NCI-H2171 (cell line): ENCODE measurements around the gene SHBG.
A peak's percentile ranks its signal among the peaks of the same experiment; 100 is the strongest.

Experiments used
- DNase-seq: peaks from one replicate; lab custom pipeline; 2025; lab: John Stamatoyannopoulos, UW

Gene SHBG

DNA sequence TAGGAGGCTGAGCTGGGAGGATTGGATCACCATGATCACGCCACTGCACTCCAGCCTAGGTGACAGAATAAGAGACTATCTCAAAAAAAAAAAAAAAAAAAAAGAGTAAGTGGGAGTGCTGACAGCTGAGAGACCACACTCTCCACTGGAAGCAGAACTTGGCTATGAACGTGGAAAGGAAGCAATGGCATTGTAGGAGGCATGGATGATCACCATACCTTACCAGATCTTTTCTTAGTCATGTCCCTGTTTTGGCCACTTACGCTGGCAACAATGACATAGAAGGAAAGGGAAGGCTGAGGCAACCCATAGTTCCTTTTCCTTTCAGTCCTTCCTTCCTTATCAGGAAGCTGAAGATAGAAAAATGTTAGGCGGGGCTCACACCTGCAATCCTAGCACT lies 17.1 kb downstream of the SHBG start:
- no peak for DNase-seq

DNA sequence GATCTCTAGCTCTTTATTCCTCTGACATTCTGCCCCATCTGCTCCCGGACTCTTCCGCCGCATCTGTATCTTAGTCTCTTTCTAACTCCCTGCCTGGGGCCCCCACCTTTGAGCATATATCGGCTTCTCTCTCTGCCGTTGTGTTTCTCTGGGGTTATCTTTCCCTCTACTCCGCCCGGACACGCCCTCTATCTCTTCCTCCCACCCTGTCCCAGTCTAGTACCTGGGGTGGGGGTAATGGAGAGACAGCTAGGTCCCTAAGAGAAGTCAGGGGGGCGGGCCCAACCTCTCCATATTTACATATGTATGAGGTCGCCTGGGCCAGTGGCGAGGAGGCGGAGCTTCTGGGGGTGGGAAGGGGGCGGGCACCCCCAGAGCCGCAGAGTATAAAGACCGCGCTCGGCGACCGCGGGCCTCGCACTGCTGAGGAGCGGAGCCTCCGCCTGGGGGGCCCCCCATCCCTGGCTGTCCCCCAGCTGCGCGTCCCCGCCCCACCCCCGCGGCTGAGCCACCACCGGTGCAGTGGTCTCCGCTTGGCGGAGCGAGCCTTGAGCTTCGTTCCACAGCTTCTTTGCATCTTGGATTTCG lies 20.7 kb downstream of the SHBG start, which contains the start of gene ATP1B2:
TSS of gene ATP1B2 (plus strand) at position 418 of the 588 bp plus-strand sequence. CDS start 593 bp downstream, outside the sequence.
- peak; percentile 87 for DNase-seq

DNA sequence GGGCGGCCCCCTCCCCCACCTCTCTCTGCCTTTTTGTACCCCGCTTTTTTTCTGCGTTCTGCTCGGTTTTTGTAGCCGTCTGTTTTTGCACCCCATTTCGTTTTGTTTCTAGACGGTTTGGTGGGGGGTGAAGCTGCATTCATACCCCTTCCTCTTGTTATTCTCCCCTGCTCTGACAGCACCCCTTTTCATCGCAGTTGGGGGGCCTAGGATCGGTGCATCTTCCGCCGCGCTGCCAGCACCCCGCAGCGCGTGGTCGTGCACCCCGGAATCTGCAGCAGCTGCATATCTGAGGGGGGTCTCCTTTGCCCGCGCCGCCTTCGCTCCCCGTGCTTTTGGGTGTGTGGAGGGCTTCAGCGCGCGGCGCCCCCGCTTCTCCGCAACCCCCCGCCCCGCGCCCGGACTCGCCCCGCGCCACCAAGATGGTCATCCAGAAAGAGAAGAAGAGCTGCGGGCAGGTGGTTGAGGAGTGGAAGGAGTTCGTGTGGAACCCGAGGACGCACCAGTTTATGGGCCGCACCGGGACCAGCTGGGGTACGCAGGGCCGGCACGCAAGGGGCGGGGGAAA lies 21.2 kb downstream of the SHBG start:
- no peak for DNase-seq

DNA sequence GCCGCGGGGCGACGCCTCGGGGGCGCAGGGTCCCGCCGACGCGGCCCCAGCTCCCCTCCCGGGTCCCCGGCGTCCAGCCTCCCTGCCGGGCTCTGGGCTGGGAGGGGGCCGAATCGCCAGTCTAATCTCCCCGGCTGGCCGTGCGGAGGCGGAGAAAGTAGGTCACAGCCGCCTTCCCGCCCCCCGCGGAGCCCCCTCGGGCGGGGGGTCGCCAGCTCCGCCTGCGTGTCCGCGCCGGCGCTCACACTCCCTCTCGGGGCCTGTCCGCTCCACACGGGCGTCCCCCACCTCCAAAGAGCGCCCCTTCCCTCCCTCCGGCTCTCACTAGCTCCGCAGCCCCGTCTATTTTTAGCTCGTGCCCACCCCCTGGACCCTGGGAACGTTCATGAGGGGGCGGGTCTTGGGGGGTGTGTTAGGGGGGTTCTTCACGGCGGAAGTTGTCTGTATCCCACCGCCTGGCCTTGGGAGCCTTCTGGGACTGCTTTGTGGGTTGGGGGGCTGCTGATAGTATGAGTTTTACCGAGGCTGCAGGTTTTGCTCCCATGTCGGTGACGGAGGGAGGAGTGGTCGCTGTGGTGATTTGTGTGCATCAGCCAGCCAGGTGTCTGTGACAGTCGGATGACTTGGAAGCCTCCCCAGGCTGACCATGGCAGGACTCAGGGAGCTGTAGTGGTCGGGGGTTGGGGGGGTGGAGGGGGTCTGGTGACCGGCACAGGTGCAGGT lies 21.9 kb downstream of the SHBG start:
- no peak for DNase-seq

DNA sequence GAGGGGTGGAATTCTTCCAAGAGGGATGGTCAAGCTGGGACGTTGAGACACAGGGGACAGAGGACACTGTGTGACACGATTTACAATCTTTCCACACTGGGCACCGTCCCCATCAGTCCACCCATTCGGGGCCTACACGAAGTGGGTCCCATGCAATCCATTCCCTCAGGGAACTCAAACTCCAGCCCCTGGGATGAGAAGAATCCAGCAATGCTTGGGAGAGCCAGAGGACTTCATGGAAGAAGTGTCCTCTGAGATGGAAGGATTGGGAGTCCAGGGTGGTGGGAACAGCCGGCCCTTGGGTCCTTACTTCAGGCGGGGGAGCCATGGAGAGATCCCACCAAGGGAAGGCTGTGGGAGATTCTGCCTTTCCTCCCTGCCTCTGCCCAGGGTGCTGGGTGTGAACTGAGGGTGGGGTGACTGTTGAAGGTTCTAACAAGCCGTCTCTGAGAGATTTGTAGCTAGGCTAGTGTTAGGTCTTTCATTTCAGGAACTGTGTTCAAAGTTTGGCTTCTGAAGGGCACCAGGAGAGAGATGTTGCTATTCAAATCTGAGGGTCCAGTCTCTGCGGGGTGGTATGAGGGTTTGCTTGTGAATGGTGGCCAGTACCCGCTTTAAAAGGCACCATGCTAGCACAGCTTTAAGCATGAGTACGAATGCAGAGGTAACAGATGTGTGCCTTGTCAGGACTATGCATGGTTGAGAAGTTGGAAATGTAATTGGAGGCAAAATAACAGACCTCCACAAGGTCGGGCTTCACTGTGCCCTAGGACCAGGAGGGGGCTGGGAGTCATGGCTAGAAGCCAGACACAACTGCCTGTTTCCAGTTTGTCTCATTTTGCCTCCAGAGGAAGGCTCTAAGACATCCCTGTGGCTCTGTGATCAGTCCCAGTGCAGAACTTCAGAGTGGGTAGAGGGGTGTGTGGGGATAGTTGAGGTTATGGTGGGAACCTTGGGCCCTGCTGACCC lies 22.7 kb downstream of the SHBG start:
- no peak for DNase-seq

DNA sequence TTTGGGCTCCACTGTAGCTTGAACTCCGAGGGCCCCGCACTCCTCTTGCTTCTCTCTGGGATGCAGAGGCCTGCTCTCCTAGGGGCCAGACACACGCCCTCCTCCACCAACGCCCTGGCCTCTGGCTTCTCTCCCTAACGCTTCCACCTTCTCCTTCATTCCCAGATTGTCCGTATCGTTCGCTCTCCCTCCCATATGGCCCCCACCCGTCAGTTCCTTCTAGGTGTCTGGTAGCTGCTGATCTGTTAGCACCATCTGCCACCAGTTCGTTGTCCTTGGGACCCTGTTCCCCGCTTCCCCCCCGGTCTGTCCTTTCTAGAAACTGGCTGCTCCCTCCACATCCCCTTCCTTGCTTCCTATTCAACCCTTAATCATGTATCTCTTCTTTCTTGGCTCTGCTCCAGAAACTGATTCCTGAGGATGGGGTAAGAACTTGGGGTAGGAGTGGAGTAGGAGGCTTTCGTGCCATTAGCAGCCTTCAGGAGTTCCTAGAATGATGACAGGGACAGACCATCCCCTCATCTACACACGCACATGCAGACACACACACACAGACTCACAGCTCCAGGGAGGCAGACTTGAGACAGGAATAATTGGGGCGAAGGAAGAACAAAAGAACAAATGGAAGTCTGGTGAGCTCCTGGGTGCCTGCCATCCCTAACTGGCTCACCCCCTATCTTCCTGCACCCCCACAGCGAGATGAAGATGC lies 25.1 kb downstream of the SHBG start:
- DNase-seq = no peak

DNA sequence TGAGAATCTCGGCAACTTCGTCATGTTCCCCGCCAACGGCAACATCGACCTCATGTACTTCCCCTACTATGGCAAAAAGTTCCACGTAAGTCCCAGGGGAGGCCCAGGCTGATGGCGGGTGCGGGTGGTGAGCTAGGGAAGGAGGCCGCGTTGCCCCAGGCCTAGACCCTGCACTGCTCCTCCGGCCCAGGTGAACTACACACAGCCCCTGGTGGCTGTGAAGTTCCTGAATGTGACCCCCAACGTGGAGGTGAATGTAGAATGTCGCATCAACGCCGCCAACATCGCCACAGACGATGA lies 25.6 kb downstream of the SHBG start:
- no peak for DNase-seq

DNA sequence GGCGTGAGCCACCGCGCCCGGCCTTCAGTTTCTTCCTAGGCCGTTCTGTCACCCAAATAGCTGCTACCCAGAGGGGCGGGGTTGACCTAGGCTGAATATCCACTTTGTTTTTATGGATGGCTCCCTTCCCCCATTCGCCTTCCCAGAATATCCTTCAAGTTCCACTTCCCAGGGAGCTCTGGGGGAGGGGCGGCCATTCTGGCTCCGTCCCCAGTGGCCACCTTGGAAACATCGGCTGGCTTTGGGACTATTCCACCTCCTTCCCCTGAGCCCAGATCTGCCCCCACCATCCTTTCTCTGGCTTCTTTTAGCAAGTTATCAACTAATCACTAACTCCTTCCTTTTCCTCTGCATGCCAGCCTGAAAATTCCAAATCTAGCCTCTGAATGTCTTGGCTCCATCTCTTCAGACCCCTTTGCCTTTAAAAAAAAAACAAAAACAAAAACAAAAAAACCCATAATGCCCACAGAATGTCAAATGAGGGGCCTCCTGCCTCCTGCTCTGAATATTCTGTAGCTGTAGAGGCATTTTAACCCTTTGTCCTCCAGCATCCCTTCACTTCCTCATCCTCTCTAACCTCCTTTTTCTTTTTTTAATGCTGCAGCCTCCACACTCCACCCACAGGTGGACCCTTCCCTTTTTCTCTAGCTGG lies 27.1 kb downstream of the SHBG start:
- no peak for DNase-seq

DNA sequence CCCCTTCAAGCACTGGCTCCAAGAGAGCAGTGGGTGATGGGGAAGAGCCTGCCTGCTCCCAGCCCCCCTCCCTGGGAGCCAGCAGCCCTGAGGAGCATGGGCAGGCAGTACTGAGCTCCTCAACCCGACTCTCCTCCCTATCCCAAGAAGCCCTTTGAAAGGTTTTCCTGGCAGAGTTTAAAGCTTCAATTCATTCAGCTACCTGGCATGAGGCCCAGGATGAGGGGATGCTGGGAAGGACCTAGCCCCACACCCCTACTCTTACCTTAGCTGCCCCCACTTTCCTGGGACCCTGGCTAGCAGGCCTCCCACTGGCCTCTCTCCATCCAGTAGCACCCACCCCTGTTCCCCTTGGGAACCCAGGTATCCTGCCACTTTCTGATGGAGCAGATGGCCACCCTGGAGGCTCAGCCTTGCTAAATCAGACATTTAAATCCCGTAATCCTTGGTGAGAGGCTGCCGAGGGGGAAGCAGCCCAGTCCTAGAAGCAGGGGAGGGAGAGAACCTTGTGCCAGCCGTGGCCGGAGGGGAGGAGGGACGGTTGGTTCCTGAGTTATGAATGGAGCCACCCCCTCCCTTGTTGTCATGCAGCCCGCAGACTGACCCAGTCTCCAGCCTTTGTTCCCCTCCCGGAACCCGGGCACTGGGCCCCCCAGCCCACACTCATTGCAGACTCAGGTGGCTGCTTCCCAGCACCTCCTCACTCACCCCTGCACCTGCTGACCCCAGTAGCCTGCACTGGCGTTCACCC lies 37.9 kb downstream of the SHBG start:
- no peak for DNase-seq

DNA sequence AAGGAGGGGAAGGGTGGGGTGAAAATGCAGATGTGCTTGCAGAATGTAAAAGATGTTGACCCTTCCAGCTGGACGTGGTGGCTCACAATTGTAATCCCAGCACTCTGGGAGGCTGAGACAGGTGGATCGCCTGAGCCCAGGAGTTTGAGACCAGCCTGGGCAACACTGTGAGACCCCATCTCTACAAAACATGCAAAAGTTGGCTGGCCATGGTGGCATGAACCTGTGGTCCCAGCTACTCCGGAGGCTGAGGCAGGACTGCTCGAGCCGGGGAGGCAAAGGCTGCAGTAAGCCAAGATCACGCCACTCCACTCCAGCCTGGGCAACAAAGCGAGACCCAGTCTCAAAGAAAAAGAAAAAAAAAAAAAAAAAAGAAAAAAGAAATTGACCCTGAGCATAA lies 38.5 kb downstream of the SHBG start:
- no peak for DNase-seq

DNA sequence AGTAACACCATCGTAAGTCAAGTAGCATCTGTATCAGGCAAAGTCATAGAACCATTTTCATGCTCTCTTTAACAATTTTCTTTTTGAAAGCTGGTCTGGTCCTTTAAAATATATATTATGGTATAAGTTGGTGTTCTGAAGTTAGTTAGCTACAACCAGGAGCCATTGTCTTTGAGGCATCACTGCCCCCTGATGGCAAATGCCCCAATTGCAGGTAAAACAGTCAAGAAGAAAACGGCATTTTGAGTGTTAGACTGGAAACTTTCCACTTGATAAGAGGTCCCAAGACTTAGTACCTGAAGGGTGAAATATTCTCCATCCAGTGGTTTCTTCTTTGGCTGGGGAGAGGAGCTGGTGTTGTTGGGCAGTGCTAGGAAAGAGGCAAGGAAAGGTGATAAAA lies 43.3 kb downstream of the SHBG start:
- no peak for DNase-seq

DNA sequence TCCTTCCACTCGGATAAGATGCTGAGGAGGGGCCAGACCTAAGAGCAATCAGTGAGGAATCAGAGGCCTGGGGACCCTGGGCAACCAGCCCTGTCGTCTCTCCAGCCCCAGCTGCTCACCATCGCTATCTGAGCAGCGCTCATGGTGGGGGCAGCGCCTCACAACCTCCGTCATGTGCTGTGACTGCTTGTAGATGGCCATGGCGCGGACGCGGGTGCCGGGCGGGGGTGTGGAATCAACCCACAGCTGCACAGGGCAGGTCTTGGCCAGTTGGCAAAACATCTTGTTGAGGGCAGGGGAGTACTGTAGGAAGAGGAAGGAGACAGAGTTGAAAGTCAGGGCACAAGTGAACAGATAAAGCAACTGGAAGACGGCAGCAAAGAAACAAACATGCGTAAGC lies 45.0 kb downstream of the SHBG start:
- no peak for DNase-seq

DNA sequence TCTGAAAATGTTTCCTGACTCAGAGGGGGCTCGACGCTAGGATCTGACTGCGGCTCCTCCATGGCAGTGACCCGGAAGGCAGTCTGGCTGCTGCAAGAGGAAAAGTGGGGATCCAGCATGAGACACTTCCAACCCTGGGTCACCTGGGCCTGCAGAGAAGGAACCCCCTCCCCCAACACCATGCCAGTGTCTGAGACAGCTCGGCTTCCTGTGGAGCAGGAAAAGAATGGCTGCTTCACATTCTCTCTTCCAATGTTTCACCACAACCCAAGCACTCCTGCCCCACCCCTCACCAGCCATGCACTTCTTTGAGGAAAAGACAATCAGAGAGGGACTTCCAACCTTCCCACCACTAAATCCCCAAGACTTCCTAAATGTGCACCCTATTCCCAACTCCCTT lies 46.6 kb downstream of the SHBG start:
- DNase-seq = no peak

DNA sequence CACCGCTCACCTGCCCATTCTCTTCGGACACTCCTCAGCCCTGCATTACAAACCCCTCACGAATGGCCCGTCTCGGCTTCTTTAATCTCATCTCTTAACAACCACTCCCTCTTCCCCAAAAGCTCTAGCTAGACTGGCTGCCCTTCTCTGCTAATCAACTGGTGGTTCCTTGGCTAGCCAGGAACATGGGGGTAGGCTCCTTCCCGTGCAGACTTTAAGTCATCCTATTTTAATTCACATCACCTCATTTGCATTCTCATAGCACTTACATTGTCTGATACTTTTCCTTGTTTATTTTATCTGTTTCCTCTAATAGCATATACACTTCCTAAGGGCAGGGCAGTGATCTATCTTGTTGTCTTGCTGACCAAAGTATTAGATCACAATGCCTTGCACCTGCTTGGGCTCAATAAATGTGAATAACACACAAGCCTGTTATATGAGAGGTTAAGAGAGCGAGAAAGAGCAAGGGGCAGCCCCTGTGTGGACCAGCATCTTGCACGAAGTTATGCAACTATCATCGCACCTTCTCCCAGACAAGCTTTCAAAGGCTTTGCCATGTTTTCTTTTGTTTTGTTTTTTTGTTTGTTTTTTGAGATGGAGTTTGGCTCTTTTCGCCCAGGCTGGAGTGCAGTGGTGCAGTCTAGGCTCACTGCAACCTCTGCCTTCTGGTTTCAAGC lies 47.6 kb downstream of the SHBG start:
- DNase-seq = no peak
